Muscle of leg (tissue), 11 donors: ENCODE data around the gene PML. TPM values are rescaled to one million over a fixed set of nuclear protein-coding genes. Genes with fewer than 3 reads are reported as not detected.

ENCODE experiments used
- DNase-seq: peaks from one replicate; pipeline ENCODE4 v3.0.0; 2013
- H3K27ac ChIP-seq: one replicate; pipeline ENCODE4 v1.5.1; 2013; ENCODE audit warnings: mild to moderate bottlenecking, low read length, control low read depth
- H3K27me3 ChIP-seq: one replicate; pipeline ENCODE4 v1.6.1; 2013; ENCODE audit warnings: low read length; ENCODE audit not compliant: control insufficient read depth, insufficient read depth
- H3K36me3 ChIP-seq: one replicate; pipeline ENCODE4 v1.6.1; 2013; ENCODE audit warnings: low read length; ENCODE audit not compliant: control insufficient read depth, insufficient read depth
- H3K4me1 ChIP-seq: one replicate; pipeline ENCODE4 v1.6.1; 2013; ENCODE audit warnings: low read length; ENCODE audit not compliant: control insufficient read depth, insufficient read depth
- H3K4me3 ChIP-seq: one replicate; pipeline ENCODE4 v1.5.1; 2013; ENCODE audit warnings: low read length, control low read depth
- H3K9me3 ChIP-seq: replicated peaks from 2 replicates; pipeline ENCODE4 v1.6.1; 2013; ENCODE audit warnings: low read depth, low read length; ENCODE audit not compliant: control insufficient read depth
- WGBS: methylation state at CpG from one replicate; pipeline ENCODE4 v1.1.5; 2013; ENCODE audit warnings: missing lambda C conversion rate; ENCODE audit not compliant: insufficient coverage; 5-methylcytosine and 5-hydroxymethylcytosine counted together
- polyA plus RNA-seq, 8 donors: library from polyadenylated mRNA; unstranded; fragments of 120-200 nt; gene quantifications; one replicate each; pipeline versions ENCODE4 v1.2.1 to v1.2.3, GENCODE V29; 2013; ENCODE audit warnings: inconsistent platforms in 1 of 8, low replicate concordance in 1 of 8; ENCODE audit not compliant: insufficient read length in 8 of 8, insufficient read depth in 1 of 8
- total RNA-seq: library from RNA; stranded (reverse); fragments of 120-200 nt; gene quantifications from one replicate; pipeline ENCODE4 v1.2.4, GENCODE V29; 2013

Gene PML
- total and polyA plus RNA-seq, 9 donors = 15.2 to 47.2 (median 32.0) TPM

DNA sequence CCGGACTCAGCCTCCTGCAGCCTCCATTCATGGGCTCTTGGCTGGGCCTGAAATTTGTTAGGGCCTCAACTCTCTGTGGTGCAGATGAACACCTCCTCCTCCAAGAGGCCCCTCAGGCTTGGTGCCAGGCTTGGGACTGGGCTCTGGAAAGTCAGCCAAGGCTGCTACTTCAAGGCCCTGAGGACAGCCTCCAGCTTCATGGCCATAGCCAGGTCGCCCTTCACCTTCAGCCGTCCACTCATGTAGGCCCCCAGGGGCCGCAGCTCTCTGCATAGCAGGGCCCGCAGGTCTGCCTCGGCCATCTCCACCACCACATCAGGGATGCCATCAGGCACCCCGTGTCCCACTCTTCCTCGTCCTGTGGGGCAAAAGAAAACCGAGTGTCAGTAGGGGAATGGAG lies 10.7 kb upstream of the PML start:
- WGBS = 77% methylated on average over 6 of the region's 9 CpGs
- DNase-seq = peak; percentile 11
- Histone ChIP-seq H3K27me3 (no peaks in the 10 kb centered on the region), H3K9me3 (no peaks in the 10 kb centered on the region), H3K4me1 (peaks cover 67% of the 10 kb centered on the region), H3K4me3 (no peak overlapping the region), H3K36me3 (peaks cover 36% of the 10 kb centered on the region), H3K27ac (peak overlapping the region; percentile 95)

DNA sequence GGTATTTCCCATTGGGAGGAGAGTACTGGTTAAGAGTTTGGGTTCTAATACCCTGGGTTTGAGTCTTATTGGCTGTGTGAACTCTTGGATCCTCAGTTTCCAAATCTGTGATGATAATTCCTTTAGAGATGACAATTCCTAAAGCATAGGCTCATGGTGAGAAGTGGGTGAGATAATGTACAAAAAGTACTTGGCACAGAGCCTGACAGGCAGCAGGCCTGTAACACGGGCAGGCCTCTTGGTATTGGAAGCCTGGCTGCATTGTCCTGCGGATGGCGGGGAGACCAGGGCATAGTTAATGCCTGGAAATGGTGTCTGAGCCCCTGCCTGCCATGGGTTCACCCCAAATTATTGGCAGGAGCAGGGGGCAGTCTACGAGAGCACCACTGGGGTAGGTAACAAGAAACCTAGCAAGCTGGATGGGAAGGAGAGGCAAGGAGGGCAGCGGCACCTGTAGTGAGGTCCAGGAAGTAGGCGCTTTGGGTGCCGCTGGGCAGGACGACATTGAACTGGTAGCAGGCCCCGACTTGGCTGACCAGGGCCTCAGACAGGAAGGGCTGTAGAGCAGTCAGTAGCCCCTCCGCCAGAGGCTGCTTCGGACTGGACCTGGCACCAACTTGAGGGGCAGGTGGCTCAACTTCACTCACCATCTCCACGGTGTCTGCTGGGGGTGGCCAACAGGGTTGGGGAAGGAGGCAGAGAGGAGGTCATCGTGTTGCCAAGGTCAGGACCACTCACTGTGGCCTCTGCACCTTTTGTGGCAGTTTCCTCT lies 10.1 kb upstream of the PML start:
- H3K4me3 ChIP-seq = no peak overlapping the region
- H3K9me3 ChIP-seq = no peaks in the 10 kb centered on the region
- H3K27me3 ChIP-seq = no peaks in the 10 kb centered on the region
- H3K36me3 ChIP-seq = peaks cover 41% of the 10 kb centered on the region
- H3K4me1 ChIP-seq = peaks cover 72% of the 10 kb centered on the region
- WGBS = 75% methylated on average over 13 of the region's 13 CpGs
- H3K27ac ChIP-seq = peak overlapping the region; percentile 95
- peak; percentile 16 for DNase-seq

GRCh38 chr15:73985101-73985873 lies 9.2 kb upstream of the PML start:
- WGBS = 59% methylated on average over 7 of the region's 13 CpGs
- Histone ChIP-seq H3K4me1 (peaks cover 73% of the 10 kb centered on the region), H3K4me3 (no peak overlapping the region), H3K27ac (peak overlapping the region; percentile 35), H3K27me3 (no peaks in the 10 kb centered on the region), H3K9me3 (no peaks in the 10 kb centered on the region), H3K36me3 (peaks cover 48% of the 10 kb centered on the region)
- DNase-seq = peak; percentile 33

- Histone ChIP-seq H3K36me3 (peaks cover 48% of the 10 kb centered on the region), H3K27ac (no peak overlapping the region), H3K9me3 (no peaks in the 10 kb centered on the region), H3K4me1 (peaks cover 80% of the 10 kb centered on the region), H3K27me3 (no peaks in the 10 kb centered on the region), H3K4me3 (no peak overlapping the region)
- DNase-seq = no peak
- 45% methylated on average over 7 of the region's 7 CpGs for WGBS
Measured at GRCh38 chr15:73986055-73986775, 8.3 kb upstream of the PML start.

DNA sequence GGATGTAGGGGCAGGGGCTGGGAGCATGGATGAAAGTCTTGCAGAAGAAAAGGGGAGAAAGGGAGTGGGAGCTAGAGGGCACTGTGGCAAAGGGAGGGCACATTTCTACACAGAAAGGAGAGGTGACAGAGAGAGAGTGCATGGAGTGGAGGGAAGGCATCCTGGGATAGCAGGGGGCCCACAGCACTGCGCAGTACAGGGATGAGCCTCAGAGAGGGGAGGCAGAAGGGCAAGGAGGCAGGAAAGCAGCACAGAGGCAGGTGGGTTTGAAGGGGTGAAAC lies 7.8 kb upstream of the PML start:
- H3K36me3 ChIP-seq = peaks cover 48% of the 10 kb centered on the region

DNA sequence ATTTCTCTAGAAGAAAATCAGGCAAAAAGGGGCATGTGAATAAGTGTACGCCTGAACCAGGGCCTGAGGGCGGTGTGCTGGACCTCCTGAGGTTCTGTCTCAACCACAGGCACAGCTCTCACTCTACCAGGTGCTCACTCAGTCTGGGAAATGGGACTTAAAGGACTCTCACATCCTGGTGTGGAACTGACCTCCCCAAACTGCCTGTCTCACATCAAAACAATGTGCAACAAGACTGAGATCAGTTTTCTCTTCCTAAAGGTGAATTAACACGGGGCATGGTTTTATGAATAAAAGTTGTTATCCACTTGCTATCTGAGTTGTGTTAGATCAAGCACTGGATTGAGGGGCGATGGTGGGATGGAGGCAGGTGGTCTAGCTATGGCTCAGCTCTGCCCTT lies 7.3 kb upstream of the PML start:
- H3K9me3 ChIP-seq = no peaks in the 10 kb centered on the region
- H3K27ac ChIP-seq = peak overlapping the region; percentile 55
- peaks cover 76% of the 10 kb centered on the region for H3K4me1 ChIP-seq
- peaks cover 48% of the 10 kb centered on the region for H3K36me3 ChIP-seq
- DNase-seq = no peak
- no CpG with 5 or more reads among the region's 4 CpGs for WGBS
- H3K4me3 ChIP-seq = no peak overlapping the region
- no peaks in the 10 kb centered on the region for H3K27me3 ChIP-seq

More for the DNA sequence above, 7.8 kb upstream of the PML start:
- no peak overlapping the region for H3K4me3 ChIP-seq
- 64% methylated on average over 1 of the region's 1 CpG for WGBS
- no peaks in the 10 kb centered on the region for H3K27me3 ChIP-seq
- H3K4me1 ChIP-seq = peaks cover 80% of the 10 kb centered on the region
- H3K27ac ChIP-seq = peak overlapping the region; percentile 55
- no peaks in the 10 kb centered on the region for H3K9me3 ChIP-seq
- no peak for DNase-seq

GRCh38 chr15:73987681-73988444 lies 6.7 kb upstream of the PML start:
- no peak for DNase-seq
- Histone ChIP-seq H3K27me3 (no peaks in the 10 kb centered on the region), H3K9me3 (no peaks in the 10 kb centered on the region), H3K27ac (peak overlapping the region; percentile 55), H3K4me1 (peaks cover 76% of the 10 kb centered on the region), H3K36me3 (peaks cover 48% of the 10 kb centered on the region), H3K4me3 (no peak overlapping the region)
- 70% methylated on average over 4 of the region's 9 CpGs for WGBS

- 92% methylated on average over 13 of the region's 13 CpGs for WGBS
- Histone ChIP-seq H3K4me3 (no peak overlapping the region), H3K27me3 (no peaks in the 10 kb centered on the region), H3K36me3 (peaks cover 48% of the 10 kb centered on the region), H3K27ac (peak overlapping the region; percentile 29), H3K9me3 (no peaks in the 10 kb centered on the region), H3K4me1 (peaks cover 76% of the 10 kb centered on the region)
- no peak for DNase-seq
Measured at GRCh38 chr15:73988445-73988969, 6.0 kb upstream of the PML start.

- H3K27me3 ChIP-seq = no peaks in the 10 kb centered on the region
- no peak overlapping the region for H3K27ac ChIP-seq
- peaks cover 47% of the 10 kb centered on the region for H3K36me3 ChIP-seq
- H3K4me3 ChIP-seq = no peak overlapping the region
- H3K9me3 ChIP-seq = no peaks in the 10 kb centered on the region
- no peak for DNase-seq
- H3K4me1 ChIP-seq = peaks cover 76% of the 10 kb centered on the region
- WGBS = 55% methylated on average over 4 of the region's 9 CpGs
Measured at GRCh38 chr15:73989001-73989798, 5.3 kb upstream of the PML start.
